Liver (tissue), 9 donors: ENCODE results near the gene TIMP3. TPM values are rescaled to one million over a fixed set of nuclear protein-coding genes. Genes with fewer than 3 reads are reported as not detected.

Experiments used
- DNase-seq: peaks from one replicate; pipeline ENCODE4 v3.0.0-alpha.2; 2017; ENCODE audit warnings: low spot score
- H3K27ac ChIP-seq, 2 donors: one replicate each; pipeline ENCODE4 v1.7.0; 2013; ENCODE audit warnings: inconsistent platforms in 2 of 2, low read length in 2 of 2, control low read depth in 1 of 2, low read depth in 1 of 2, mild to moderate bottlenecking in 1 of 2
- H3K27me3 ChIP-seq, 4 donors: one replicate each; pipeline versions ENCODE4 v1.6.1 to v1.7.0; 2013; ENCODE audit warnings: low read length in 3 of 4, inconsistent platforms in 1 of 4, mild to moderate bottlenecking in 1 of 4, moderate library complexity in 1 of 4; ENCODE audit not compliant: control insufficient read depth in 4 of 4, insufficient read depth in 4 of 4
- H3K36me3 ChIP-seq, 4 donors: one replicate each; pipeline versions ENCODE4 v1.6.1 to v1.7.0; 2013; ENCODE audit warnings: low read length in 3 of 4, mild to moderate bottlenecking in 3 of 4, low read depth in 1 of 4, moderate library complexity in 1 of 4; ENCODE audit not compliant: control insufficient read depth in 4 of 4, insufficient read depth in 3 of 4
- H3K4me1 ChIP-seq, 4 donors: one replicate each; pipeline versions ENCODE4 v1.6.1 to v1.7.0; 2013; ENCODE audit warnings: low read length in 3 of 4, mild to moderate bottlenecking in 3 of 4, moderate library complexity in 1 of 4; ENCODE audit not compliant: control insufficient read depth in 4 of 4, insufficient read depth in 4 of 4
- H3K4me3 ChIP-seq, 3 donors: one replicate each; pipeline versions ENCODE4 v1.6.1 to v1.7.0; 2013; ENCODE audit warnings: low read length in 3 of 3, control low read depth in 1 of 3, low read depth in 1 of 3, mild to moderate bottlenecking in 1 of 3
- H3K9ac ChIP-seq, 2 donors: one replicate each; pipeline ENCODE4 v1.7.0; 2013; ENCODE audit warnings: low read length in 2 of 2, mild to moderate bottlenecking in 2 of 2, moderate library complexity in 2 of 2, control low read depth in 1 of 2, low read depth in 1 of 2
- H3K9me3 ChIP-seq, 4 donors: one replicate each; pipeline versions ENCODE4 v1.6.1 to v1.7.0; 2013; ENCODE audit warnings: low read length in 3 of 4; ENCODE audit not compliant: control insufficient read depth in 4 of 4
- ATF3 ChIP-seq: IDR thresholded peaks from 2 replicates; pipeline ENCODE4 v1.6.1; 2016; ENCODE audit warnings: antibody characterized with exemption
- CTCF ChIP-seq: fragments of 150-350 bp; IDR thresholded peaks from 2 replicates; pipeline ENCODE4 v1.5.1; 2017; ENCODE audit warnings: improper control_type of control experiment, low read depth, low read length; ENCODE audit not compliant: missing input control
- FOXA1 ChIP-seq: IDR thresholded peaks from 2 replicates; pipeline ENCODE4 v1.6.1; 2016; ENCODE audit warnings: antibody characterized with exemption
- FOXA2 ChIP-seq: IDR thresholded peaks from 2 replicates; pipeline ENCODE4 v1.6.1; 2016; ENCODE audit warnings: antibody characterized with exemption
- GABPA ChIP-seq, 2 donors: IDR thresholded peaks in 1 of 2; conservative IDR thresholded peaks in 1 of 2; 2 replicates each; pipeline ENCODE4 v1.6.1; 2016; ENCODE audit warnings: antibody characterized with exemption in 2 of 2, mild to moderate bottlenecking in 1 of 2, moderate library complexity in 1 of 2
- HNF4A ChIP-seq, 2 donors: conservative IDR thresholded peaks; 2 replicates each; pipeline ENCODE4 v1.6.1; 2016; ENCODE audit warnings: antibody characterized with exemption in 2 of 2, mild to moderate bottlenecking in 2 of 2
- JUND ChIP-seq, 2 donors: IDR thresholded peaks; 2 replicates each; pipeline ENCODE4 v1.6.1; 2016; ENCODE audit warnings: antibody characterized with exemption in 2 of 2
- MAX ChIP-seq: IDR thresholded peaks from 2 replicates; pipeline ENCODE4 v1.6.1; 2016; ENCODE audit warnings: antibody characterized with exemption
- NR2F2 ChIP-seq: IDR thresholded peaks from 2 replicates; pipeline ENCODE4 v1.6.1; 2016; ENCODE audit warnings: antibody characterized with exemption
- RAD21 ChIP-seq, 2 donors: IDR thresholded peaks; 2 replicates each; pipeline ENCODE4 v1.6.1; 2016; ENCODE audit warnings: antibody characterized with exemption in 2 of 2, mild to moderate bottlenecking in 2 of 2
- REST ChIP-seq: IDR thresholded peaks from 2 replicates; pipeline ENCODE4 v1.6.1; 2016; ENCODE audit warnings: antibody characterized with exemption, mild to moderate bottlenecking
- RXRA ChIP-seq, 2 donors: IDR thresholded peaks; 2 replicates each; pipeline ENCODE4 v1.6.1; 2017 to 2018; ENCODE audit warnings: antibody characterized with exemption in 2 of 2, mild to moderate bottlenecking in 1 of 2
- SP1 ChIP-seq: IDR thresholded peaks from 2 replicates; pipeline ENCODE4 v1.6.1; 2018; ENCODE audit warnings: antibody characterized with exemption, mild to moderate bottlenecking
- TAF1 ChIP-seq: conservative IDR thresholded peaks from 2 replicates; pipeline ENCODE4 v1.6.1; 2016; ENCODE audit warnings: antibody characterized with exemption, mild to moderate bottlenecking
- YY1 ChIP-seq: IDR thresholded peaks from 2 replicates; pipeline ENCODE4 v1.6.1; 2016; ENCODE audit warnings: antibody characterized with exemption, mild to moderate bottlenecking
- ZBTB33 ChIP-seq: IDR thresholded peaks from 2 replicates; pipeline ENCODE4 v1.6.1; 2016; ENCODE audit warnings: antibody characterized with exemption
- WGBS: extraction: QIAGEN DNeasy Blood & Tissue Kit; methylation state at CpG from one replicate; pipeline ENCODE4 v1.1.7; 2013; 5-methylcytosine and 5-hydroxymethylcytosine counted together
- polyA plus RNA-seq, 2 donors: library from polyadenylated mRNA; stranded (reverse) in 1 of 2; unstranded in 1 of 2; fragments of 200-250 nt in 1 of 2; fragments of >200 nt in 1 of 2; fragmentation: Nextera tagmentation in 1 of 2; extraction: Ambion mirVana in 1 of 2; gene quantifications; one replicate each; pipeline versions ENCODE4 v1.2.1 to v1.2.3, GENCODE V29; 2013 to 2015
- total RNA-seq, 2 donors: library from RNA; depleted of rRNA; stranded (reverse); fragments of >200 nt; gene quantifications; one replicate each; pipeline ENCODE4 v1.2.3, GENCODE V29; 2014
- donor health status: healthy.
- donor health status: healthy.
- donor health status: healthy.
- donor health status: healthy.
- donor health status: healthy.

The TIMP3 gene
- total and polyA plus RNA-seq, 4 donors = 28.0 to 44.0 (median 31.2) TPM

GRCh38 chr22:32826537-32826936, 25.0 kb downstream of the TIMP3 start:
- no peaks in the 10 kb centered on the region for H3K4me1 ChIP-seq
- no peak overlapping the region for H3K9ac ChIP-seq
- H3K4me3 ChIP-seq = no peak overlapping the region
- no peak overlapping the region for H3K27ac ChIP-seq
- H3K27me3 ChIP-seq = no peaks in the 10 kb centered on the region
- no peaks in the 10 kb centered on the region for H3K36me3 ChIP-seq
- no peak for DNase-seq
- TF ChIP-seq GABPA (IDR thresholded peaks at IDR 0.05 in 1 of 2, conservative IDR thresholded peaks at IDR 0.05 in 1 of 2) (no peak), TAF1 (no peak), JUND (IDR thresholded peaks at IDR 0.05) (no peak), ATF3 (no peak), NR2F2 (no peak), FOXA2 (no peak), RXRA (IDR thresholded peaks at IDR 0.05) (no peak), FOXA1 (no peak), MAX (no peak), RAD21 (IDR thresholded peaks at IDR 0.05) (no peak), CTCF (no peak), ZBTB33 (no peak), YY1 (no peak), REST (no peak), SP1 (no peak)
- 74% methylated on average over 2 of the region's 2 CpGs for WGBS
- no peaks in the 10 kb centered on the region for H3K9me3 ChIP-seq

GRCh38 chr22:32827049-32827602, 25.6 kb downstream of the TIMP3 start:
- no peak overlapping the region for H3K4me3 ChIP-seq
- H3K4me1 ChIP-seq = no peaks in the 10 kb centered on the region
- H3K9ac ChIP-seq = no peak overlapping the region
- DNase-seq = no peak
- 84% methylated on average over 7 of the region's 7 CpGs for WGBS
- H3K27me3 ChIP-seq = no peaks in the 10 kb centered on the region
- no peak overlapping the region for H3K27ac ChIP-seq
- no peaks in the 10 kb centered on the region for H3K9me3 ChIP-seq
- H3K36me3 ChIP-seq = no peaks in the 10 kb centered on the region
- TF ChIP-seq ATF3 (no peak), FOXA1 (no peak), REST (no peak), GABPA (IDR thresholded peaks at IDR 0.05 in 1 of 2, conservative IDR thresholded peaks at IDR 0.05 in 1 of 2) (no peak), NR2F2 (no peak), RAD21 (IDR thresholded peaks at IDR 0.05) (no peak), JUND (IDR thresholded peaks at IDR 0.05) (no peak), YY1 (no peak), ZBTB33 (no peak), FOXA2 (no peak), MAX (no peak), SP1 (no peak), HNF4A (conservative IDR thresholded peaks at IDR 0.05) (no peak)
